HG03159 (cell line): ENCODE data around the gene GINS1.

Experiments used
- ATAC-seq: cut with Tn5 transposase; IDR thresholded peaks from one replicate; pipeline ENCODE4 v1.9.1; 2021; ENCODE audit warnings: mild to moderate bottlenecking, moderate library complexity; ENCODE audit not compliant: unreplicated experiment

The GINS1 gene

DNA sequence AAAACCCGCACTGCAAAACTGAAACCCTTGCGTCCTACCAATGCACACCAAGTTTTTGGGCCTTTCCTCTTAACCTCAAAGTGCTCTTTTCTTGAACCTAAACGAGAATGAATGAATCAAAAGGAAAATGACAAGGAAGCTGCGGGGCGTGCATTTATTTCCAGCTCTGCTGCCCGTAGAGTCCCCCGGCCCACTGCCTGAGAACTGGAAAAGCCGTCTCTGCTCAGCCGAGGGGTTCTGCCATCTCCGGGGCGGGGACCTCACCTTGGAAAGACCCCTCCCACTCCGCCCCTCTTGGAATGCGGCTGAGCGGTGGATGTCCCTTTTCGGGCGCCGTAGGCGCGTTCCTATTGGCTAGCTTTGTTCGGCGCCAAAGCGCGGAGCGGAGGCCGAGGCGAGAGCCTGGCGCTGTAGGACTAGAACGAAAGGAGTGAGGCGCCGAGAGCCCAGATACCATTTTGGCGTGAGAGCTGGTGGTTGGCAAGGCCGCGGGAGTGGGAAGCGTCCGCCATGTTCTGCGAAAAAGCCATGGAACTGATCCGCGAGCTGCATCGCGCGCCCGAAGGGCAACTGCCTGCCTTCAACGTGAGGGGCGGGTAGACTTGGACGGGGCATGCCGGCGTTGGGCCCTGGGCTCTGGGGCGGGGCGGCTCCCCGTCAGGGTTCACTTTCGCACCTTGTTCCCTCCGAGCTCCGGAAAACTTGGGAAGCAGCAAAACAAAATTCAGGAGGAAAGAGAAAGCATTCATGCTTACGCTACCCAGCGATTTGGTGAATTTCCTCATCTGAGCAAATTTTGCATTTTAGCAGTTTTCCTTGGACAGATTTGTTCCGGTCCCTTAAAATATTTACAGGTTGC is at the start of gene GINS1:
Gene GINS1 (plus strand): TSS at position 363 of the 859 bp plus-strand sequence. CDS start 148 bp downstream, at position 511.
- peak; percentile 83 for ATAC-seq

DNA sequence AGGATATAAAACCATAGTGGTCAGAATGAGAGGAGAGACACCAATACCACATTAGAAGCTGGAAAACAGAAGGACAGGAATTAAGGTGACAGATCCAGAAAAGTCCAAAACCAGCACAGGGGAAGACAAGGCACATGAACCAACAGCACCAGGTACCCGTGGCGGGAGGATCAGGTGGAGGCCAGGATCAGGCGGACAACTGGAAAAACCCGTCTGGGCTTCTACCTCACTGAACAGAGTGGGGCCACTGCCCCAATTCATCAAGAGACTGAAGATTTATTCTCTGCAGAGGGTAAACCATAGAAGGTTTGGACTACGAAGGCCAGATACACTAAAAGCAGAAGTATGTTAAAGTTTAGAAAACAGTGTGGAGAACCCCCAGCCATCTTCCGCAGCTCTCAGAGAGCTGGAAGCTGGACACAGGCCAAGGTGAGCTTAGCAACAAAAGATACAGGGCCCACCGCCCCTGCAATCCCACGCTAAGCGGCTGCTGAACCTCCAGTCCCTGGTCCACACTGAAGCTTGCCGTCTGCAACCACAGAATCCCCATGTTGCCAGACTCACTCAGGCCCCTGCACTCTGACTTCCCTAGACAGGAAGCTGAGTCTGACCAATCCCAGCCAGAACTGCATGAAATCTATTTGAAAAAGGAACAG is 46.7 kb upstream of the GINS1 start:
- peak; percentile 46 for ATAC-seq

DNA sequence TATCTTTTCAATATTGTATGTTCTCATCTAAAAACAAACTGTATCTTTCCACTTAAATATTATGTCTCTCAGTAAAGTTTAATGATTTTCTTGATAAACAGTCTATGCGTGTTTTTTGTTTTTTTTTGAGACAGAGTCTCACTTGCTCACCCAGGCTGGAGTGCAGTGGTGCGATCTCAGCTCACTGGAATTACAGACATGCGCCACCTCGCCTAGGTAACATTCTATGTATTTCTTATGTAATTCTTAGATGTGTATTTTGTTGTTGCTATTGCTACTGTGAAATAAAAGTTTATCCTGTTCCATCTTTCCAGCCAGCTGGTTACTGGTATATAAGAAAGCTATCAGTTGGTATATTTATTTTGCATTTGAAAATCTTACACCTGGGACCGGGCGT is 46.2 kb upstream of the GINS1 start:
- ATAC-seq: no peak

DNA sequence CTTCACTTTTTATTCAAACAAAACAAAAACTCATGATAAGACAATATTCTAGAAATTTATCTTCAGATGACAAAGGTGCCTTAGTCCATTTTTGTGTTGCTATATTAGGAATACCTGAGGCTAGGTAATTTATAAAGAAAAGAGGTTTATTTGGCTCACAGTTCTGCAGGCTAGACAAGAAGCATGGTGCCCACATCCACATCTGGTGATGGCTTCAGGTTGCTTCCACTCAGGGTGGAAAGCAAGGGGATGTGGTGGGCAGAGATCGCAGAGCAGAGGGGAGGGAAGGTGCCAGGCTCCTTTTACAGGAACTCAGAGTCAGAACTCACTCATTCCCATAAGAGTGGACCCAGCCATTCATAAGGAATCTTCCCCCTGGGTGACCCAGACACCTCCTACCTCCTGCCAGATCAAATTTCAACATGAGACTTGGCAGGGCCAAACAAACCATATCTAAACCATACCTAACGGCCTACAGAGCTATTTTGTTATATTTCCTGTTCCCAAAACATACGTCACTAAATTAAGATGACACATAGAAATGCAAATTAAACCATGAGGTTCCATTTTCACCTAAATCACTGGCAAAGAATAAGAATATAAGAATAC is 43.2 kb upstream of the GINS1 start:
- no peak for ATAC-seq

DNA sequence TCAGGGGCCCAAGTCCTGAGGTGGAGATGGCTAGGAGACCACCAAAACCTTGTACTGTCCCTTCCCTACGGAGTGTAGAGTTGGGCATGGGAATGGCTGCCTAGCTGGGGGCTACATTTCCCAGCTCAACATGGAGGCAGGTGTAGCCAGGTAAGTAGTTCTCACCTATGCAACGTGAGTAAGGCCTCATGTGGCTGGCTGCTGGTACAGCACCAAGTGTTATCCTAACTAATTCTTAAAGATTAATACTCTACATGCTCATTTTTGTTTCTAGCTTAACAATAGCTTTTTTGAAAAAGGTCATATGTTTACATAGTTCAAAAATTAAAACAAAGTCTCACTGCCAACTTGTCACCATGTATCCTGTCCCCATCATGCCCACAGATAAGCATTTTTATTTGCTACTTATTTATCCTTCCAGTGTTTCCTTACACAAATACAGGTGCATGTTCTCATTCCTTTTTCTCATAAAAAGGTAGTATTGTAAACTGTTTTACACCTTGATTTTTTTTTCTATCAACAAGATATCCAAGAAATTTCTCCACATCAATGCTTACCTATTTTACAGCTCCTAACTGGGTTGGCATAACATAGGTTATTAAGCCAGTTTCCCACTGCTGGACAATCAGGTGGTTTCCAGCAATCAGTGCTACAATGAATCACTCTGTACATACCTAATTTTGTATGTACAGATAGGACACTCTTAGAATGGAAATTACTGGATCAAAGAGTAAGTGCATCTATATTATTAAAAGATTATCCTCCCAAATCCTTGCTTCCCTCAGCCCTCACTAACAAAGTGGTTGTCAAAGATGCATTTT is 42.4 kb upstream of the GINS1 start:
- no peak for ATAC-seq

DNA sequence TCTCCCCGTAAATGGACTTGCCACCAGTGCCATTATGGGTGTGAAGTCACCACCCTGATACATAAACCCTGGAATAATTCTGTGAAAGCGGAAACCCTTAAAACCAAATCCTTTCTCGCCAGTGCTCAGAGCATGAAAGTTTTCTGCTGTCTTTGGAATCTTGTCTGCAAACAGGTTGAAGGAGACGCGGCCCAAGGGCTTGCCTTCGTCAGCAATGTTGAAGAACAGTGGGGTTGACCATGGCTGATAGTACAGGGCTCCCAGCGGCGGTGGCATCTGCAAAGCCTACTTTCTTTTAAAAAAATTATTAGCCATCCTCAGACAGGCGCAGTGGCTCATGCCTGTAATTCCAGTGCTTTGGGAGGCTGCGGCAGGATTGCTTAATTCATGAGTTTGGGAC is 38.9 kb upstream of the GINS1 start:
- ATAC-seq: no peak

DNA sequence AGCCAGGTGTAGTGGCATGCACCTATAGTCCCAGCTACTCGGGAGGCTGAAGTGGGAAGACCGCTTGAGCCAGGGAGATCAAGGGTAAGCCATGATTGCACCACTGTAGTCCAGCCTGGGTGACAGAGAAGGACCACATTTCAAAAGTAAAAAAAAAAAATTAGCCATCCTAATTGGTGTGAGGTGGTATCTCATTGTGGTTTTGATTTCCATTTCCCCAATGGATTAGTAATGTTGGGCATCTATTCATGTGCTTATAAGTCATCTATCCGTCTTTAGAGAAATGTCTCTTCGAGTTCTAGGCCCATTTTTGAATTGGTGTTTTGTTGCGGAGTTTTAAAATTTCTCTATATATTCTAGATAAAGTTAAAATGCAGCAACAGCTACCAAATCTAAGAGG is 38.5 kb upstream of the GINS1 start:
- ATAC-seq: no peak

DNA sequence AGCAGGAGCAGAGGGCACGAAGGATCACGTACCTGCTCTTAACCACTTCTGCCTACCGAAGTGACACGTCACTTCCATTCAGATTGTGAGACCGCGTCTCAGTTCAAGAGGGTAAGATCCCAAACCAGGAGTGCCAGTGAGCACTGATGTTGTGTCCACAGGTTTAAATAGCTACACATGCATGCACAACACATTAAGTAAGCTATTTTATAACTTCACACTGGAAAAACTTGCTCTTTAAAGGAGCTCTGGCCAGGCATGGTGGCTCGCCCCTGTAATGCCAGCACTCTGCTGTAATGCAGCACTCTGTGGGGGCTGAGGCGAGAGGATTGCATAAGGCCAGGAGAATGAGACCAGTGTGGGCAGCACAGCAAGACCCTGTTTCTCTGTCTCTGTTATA is 37.9 kb upstream of the GINS1 start:
- no peak for ATAC-seq

DNA sequence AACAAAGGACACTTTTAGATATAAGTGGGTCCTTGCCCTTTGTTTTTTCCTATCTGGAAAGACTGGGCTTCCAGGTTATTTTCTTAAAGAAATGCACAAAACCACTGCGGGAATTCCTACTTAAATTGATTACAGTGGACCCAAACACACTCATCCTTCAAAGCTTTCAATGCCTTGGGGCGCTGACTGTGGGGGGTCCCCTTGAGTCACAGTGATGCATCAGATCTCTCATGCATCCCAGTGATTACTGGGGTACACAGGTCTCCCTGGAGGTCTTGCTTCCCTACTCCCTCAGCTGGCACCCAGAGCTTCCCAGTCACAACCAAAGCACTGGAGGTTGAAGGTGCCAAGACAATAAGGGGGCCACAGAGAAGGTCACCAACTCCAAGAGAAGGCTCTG is 37.5 kb upstream of the GINS1 start:
- no peak for ATAC-seq

DNA sequence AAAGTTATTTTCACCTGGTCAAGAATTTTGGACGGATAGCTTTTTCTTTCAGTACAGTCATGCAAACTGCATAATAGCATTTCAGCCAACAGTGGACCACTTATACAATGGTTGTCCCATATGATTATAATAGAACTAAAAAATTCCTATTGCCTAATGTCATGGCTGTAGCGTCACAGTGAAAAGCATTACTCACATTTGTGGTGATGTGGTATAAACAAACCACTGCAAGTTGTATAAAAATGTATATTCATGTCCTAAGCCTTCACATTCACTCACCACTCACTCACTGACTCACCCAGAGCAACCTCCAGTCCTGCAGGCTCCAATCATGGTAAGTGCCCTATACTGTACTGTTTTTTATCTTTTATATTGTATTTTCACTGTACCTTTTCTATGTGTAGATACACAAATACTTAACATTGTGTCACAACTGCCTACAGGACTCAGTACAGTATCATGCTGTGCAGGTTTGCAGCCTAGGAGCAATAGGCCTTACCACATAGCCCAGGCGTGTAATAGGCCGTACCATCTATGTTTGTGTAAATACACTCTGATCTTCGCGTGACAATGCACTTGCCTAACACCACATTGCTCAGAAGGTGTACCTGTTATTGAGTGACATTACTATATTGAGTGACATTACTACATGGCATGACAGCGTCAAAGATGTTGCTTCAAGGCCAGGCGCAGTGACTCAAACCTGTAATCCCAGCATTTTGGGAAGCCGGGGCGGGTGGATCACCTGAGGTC is 34.7 kb upstream of the GINS1 start:
- ATAC-seq: no peak

DNA sequence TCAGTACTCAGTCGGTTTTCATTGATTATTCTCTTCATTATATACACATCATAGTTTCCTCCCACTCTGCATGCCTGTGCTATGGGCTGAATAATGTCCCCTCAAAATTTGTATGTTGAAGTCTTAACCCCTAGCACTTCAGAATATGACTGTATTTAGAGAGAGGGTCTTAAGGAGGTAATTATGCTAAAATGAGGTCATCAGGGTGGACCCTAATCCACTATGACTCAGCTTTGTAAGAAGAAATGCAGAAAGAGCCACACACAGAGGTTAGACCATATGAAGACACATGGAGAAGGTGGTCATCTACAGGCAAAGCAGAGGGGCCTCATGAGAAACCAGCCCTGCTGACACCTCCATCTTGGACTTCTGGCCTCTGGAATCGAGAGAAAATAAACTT is 32.6 kb upstream of the GINS1 start:
- ATAC-seq: no peak

DNA sequence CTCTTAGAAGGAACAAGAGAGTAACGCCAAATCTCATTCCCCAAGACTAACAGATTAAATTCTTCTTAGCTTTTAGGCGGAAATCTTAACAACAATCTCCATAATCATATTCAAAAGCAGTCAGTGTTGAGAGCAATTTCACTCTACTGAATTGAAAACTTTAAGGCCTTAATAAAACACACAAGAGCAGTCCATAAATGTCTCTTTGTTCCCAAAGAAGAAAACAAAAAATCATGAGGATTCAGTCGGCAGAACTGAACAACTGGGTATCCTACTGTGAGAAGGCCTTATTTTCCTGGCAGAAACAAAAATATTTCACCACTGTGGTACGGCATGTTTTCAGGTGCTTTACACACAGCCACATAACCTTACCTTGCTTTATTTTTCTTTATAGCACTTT is 31.2 kb upstream of the GINS1 start:
- no peak for ATAC-seq

DNA sequence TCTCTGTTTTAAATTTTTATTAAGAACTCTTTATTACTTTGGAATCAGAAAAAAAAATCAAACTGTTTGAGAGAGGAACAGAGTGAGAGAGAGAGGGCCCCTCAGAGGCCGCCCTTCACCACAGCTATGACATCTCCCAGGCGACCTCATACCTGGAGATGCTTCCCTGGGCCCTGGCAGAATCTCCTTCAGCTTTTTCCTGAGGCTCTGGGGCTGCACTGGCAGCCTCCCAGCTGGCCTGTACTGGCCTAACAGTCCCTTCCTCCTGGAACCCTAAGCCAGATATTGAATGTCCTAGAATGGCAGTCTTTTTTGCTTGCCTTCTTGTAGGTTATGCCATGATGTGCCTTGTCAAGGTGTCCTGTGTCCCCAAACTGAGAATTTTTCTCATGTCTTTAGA is 30.6 kb upstream of the GINS1 start:
- no peak for ATAC-seq

DNA sequence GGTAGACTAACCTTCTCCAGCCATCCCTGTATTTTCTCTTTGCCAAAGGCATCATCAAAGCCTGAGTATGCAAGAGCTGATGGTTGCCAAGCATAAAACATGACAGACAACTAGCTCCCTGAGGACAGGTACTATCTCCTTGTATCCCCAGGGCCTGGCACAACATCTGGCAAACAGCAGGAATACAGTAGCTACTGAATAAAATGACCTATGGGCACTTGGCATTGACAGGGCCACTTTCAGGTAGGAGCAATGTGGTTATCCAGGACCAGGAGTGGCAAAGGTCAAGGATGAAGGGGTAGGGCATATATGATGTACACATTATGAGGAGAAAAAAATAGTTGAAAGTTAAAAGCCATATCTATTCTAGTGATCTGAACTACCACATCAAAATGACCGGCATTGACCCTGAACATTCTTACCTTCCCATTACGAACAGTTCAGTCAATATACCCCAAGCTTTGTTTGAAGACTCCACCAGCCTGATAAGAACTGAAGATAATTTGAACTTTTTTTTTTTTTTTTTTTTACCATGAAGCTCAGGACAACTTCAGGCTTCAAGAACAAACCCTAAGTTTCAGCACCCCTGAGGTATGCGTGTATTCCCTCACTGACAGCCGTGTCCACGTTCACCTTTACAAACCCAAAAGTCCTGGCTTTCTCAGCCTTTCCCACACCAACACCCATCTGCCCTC is 29.1 kb upstream of the GINS1 start:
- ATAC-seq: no peak

DNA sequence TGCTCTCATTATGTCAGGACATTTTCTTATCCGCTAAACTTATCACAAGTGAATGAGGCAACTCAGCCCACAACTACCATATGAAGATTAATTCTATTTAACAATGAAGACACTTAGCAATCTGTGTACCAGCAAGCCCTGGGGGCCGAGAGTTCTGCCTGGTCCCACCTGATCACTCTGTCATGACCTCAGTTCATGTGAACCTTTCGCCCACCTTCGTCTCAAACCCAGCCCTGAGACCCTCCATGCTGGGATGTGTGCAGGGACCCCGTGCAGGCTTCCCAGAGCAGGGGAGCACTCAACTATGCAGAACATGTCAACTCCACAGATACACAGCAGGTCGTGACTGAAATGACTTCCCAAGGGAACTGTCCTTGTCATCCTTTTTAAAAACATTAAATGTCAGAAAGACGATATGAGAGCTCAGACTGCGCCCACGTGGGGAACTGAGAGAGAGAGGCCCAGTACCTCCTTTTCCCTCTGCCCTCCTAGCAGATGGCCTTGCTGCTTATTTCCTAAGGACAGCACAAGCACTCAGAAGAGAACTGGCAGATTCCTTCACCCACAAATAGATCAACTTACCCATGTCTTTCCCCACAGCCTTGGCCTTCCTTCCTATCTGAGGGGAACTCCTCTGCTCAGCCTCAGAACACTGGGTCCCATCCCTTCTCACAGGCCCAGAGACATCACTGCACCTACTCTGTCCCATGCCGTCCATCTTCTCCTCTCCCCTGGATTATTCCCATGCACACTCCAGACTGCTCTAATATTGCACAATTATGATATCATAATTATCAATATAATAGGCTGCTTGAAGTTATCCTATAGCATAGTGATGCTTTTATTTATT is 28.4 kb upstream of the GINS1 start:
- ATAC-seq: no peak

DNA sequence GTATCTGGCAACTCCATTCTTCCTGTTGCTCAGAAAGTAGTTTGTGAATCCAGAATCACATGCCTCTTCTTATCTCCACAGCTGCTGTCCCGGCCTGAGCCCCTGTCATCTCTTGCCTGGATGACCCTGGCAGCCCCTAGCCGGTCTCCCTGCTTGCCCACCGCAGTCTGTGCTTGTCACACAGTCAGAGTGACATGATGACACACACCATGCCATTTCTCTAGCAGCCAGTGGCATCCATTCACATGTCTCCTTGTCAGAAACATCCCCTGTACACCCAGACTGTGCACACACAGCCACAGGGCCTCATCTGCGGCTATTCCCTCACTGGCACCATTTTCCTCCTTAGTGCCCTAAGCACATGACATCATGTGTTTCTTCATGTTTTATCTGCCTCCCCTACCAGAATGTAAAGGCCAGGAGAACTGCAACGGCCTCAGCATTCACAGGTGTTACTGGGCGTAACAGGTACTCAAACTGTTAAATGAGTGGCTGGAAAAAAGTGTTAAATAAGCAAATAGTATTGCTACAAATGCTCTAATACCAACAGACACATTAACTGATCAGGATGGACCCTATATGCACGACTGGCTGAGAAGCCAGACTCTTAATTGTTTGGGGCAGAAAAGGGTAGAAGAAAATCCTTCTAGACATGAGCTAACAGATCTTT is 26.4 kb upstream of the GINS1 start:
- ATAC-seq: no peak

DNA sequence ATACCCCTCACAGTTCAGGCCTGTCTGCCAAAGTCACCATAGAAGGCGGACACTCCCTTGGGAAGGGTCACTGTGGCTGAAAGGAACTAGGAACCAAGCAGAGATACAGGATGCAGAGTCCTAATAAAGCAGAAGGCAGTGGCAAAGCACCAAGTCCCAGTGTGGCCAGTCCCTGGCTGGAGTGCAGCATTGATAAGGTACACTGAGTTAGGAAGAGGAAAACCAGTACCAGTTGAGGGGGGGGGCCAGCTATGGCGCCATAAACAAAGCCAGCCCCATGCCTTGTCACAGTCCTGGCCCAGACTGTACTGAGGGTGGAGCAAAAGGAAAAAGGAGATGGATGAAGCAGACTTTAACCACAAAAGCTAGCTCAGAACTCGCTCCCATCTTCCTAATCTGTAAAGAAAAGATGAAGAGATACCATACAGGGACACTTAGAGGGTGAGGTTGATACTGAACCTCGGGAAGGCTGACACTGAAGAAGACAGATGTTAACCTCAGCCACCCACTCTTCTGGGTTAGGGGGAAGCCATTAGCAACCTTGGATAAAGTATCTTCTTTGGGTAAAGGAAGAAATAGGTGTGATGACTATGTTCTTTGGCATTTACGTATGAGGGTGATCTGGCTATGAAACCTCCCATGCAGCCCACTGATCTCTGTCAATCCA is 24.6 kb upstream of the GINS1 start:
- no peak for ATAC-seq

DNA sequence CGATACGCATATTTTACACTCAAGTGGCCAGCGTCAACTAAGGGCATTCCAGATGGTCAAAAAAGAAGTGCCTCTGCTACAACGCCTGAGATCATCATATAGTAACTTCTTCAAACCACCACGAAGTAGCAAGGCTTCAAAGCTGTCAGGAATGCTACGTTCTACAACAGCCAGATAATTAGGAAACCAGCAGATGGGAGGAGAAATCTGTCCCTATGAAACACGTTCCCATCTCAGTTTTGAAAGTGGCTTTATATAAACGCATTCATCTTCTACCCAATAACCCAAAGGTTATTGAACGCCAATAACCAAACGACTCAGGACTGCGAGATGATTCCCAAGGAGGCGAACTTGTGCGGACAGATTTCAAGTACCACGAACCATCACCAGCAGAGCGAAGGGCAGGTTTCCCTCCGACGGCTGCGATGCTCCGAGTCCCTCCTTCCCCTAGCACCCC is 18.0 kb upstream of the GINS1 start:
- ATAC-seq: no peak
